CD4-positive, alpha-beta T cell treated with Interleukin-4 for 4 hours (primary cell): ENCODE measurements around the gene SCYGR2.

Source experiments
- DNase-seq: peaks from one replicate; pipeline ENCODE4 v3.0.0-alpha.2; 2020

SCYGR2 gene

GRCh38 chr2:227613272-227613660 lies 14.6 kb downstream of the SCYGR2 start:
- no peak for DNase-seq

GRCh38 chr2:227614246-227614645 lies 15.6 kb downstream of the SCYGR2 start:
- DNase-seq, result no peak

GRCh38 chr2:227614740-227615139 lies 16.0 kb downstream of the SCYGR2 start, which contains the start of gene SCYGR3:
Gene SCYGR3 (minus strand): TSS chr2:227614840. CDS start chr2:227614840, 0 bp downstream.
- DNase-seq, result no peak

- no peak for DNase-seq
These were observed 16.5 kb downstream of the SCYGR2 start for GRCh38 chr2:227615181-227615580.

GRCh38 chr2:227615906-227616305 lies 17.2 kb downstream of the SCYGR2 start:
- no peak for DNase-seq

GRCh38 chr2:227616631-227617030 lies 17.9 kb downstream of the SCYGR2 start:
- DNase-seq, result no peak

- no peak for DNase-seq
These were observed 18.9 kb downstream of the SCYGR2 start, which contains the start of gene SCYGR4 for GRCh38 chr2:227617316-227618230. Gene SCYGR4 (plus strand): TSS chr2:227617498. CDS start chr2:227617498, 0 bp downstream.

GRCh38 chr2:227623226-227623625 lies 24.5 kb downstream of the SCYGR2 start:
- DNase-seq, result no peak

- no peak for DNase-seq
These were observed 26.7 kb downstream of the SCYGR2 start for GRCh38 chr2:227625420-227625819.

GRCh38 chr2:227626580-227627151 lies 28.0 kb downstream of the SCYGR2 start:
- no peak for DNase-seq

GRCh38 chr2:227627769-227628168 lies 29.1 kb downstream of the SCYGR2 start:
- no peak for DNase-seq

GRCh38 chr2:227629435-227629834 lies 30.7 kb downstream of the SCYGR2 start:
- DNase-seq, result no peak

GRCh38 chr2:227630322-227630721 lies 31.6 kb downstream of the SCYGR2 start:
- DNase-seq, result no peak

- DNase-seq, result no peak
These were observed 34.1 kb downstream of the SCYGR2 start for GRCh38 chr2:227632827-227633226.

- DNase-seq, result no peak
These were observed 35.5 kb downstream of the SCYGR2 start for GRCh38 chr2:227634201-227634600.

- DNase-seq, result no peak
These were observed 44.0 kb downstream of the SCYGR2 start for GRCh38 chr2:227642656-227643055.

GRCh38 chr2:227643990-227644551 lies 45.4 kb downstream of the SCYGR2 start:
- DNase-seq, result no peak
